Neural cell (in vitro differentiated cells): Measurements from ENCODE around the gene TTC9B. TPM values are rescaled to one million over a fixed set of nuclear protein-coding genes. Genes with fewer than 3 reads are reported as not detected.

Experiments used
- H2AFZ ChIP-seq: fragments of 200-600, 300-800 bp; sonication (generic), shearing (Covaris generic); 2 replicates; pipeline ENCODE4 v1.6.0; 2014; ENCODE audit warnings: low read depth, mild to moderate bottlenecking, antibody characterized with exemption, low read length, moderate library complexity
- H3F3A ChIP-seq: fragments of 200-600 bp; shearing (Covaris generic); 2 replicates; pipeline ENCODE4 v1.6.1; 2016; ENCODE audit warnings: mild to moderate bottlenecking, moderate library complexity, mixed read lengths, antibody characterized with exemption, low read length; ENCODE audit not compliant: insufficient read depth, poor library complexity, severe bottlenecking
- H3K27ac ChIP-seq: fragments of 200-600, 300-800 bp; sonication (generic), shearing (Covaris generic); 2 replicates; pipeline ENCODE4 v1.5.1; 2014; ENCODE audit warnings: mild to moderate bottlenecking, low read length, moderate library complexity
- H3K27me3 ChIP-seq: fragments of 300-800, 200-600 bp; sonication (generic), shearing (Covaris generic); 2 replicates; pipeline ENCODE4 v1.6.0; 2014; ENCODE audit warnings: mild to moderate bottlenecking, low read depth, low read length, moderate library complexity; ENCODE audit not compliant: insufficient read depth
- H3K36me3 ChIP-seq: fragments of 300-800, 200-600 bp; sonication (generic), shearing (Covaris generic); 2 replicates; pipeline ENCODE4 v1.5.1; 2014; ENCODE audit warnings: mild to moderate bottlenecking, antibody characterized with exemption, low read length, moderate library complexity; ENCODE audit not compliant: insufficient read depth
- H3K4me2 ChIP-seq: fragments of 300-800, 200-600 bp; sonication (generic), shearing (Covaris generic); 2 replicates; pipeline ENCODE4 v1.6.0; 2014; ENCODE audit warnings: mild to moderate bottlenecking, low read length
- H3K4me3 ChIP-seq: fragments of 300-800, 200-600 bp; sonication (generic), shearing (Covaris generic); 2 replicates; pipeline ENCODE4 v1.5.1; 2014; ENCODE audit warnings: mild to moderate bottlenecking, low read length, moderate library complexity
- H3K79me2 ChIP-seq: fragments of 200-600 bp; shearing (Covaris generic); replicated peaks from 2 replicates; pipeline ENCODE4 v1.6.0; 2014; ENCODE audit warnings: mild to moderate bottlenecking, low read length, moderate library complexity; ENCODE audit not compliant: insufficient read depth
- H3K9ac ChIP-seq: fragments of 300-800, 200-600 bp; sonication (generic), shearing (Covaris generic); 2 replicates; pipeline ENCODE4 v1.6.1; 2016; ENCODE audit warnings: mild to moderate bottlenecking, low read length, mixed read lengths
- H3K9me2 ChIP-seq: fragments of 200-600 bp; shearing (Covaris generic); 2 replicates; pipeline ENCODE4 v1.6.1; 2016; ENCODE audit warnings: mild to moderate bottlenecking, low read length, mixed read lengths; ENCODE audit not compliant: insufficient read depth
- H3K9me3 ChIP-seq: fragments of 200-600, 300-800 bp; sonication (generic), shearing (Covaris generic); 2 replicates; pipeline ENCODE4 v1.6.1; 2016; ENCODE audit warnings: mild to moderate bottlenecking, mixed run types, low read length, moderate library complexity, mixed read lengths
- H4K20me1 ChIP-seq: fragments of 200-600 bp; shearing (Covaris generic); 2 replicates; pipeline ENCODE4 v1.6.1; 2016; ENCODE audit warnings: mild to moderate bottlenecking, mixed run types; ENCODE audit not compliant: insufficient read depth
- CTCF ChIP-seq: fragments of 450-650 bp; IDR thresholded peaks from 2 replicates; pipeline ENCODE4 v1.5.1; 2014; ENCODE audit warnings: antibody characterized with exemption, mild to moderate bottlenecking, moderate library complexity; ENCODE audit not compliant: poor library complexity, severe bottlenecking
- EP300 ChIP-seq: fragments of 450-650 bp; conservative IDR thresholded peaks from 2 replicates; pipeline ENCODE4 v1.6.1; 2014; ENCODE audit warnings: antibody characterized with exemption, mild to moderate bottlenecking, moderate library complexity; ENCODE audit not compliant: poor library complexity, severe bottlenecking
- EZH2 ChIP-seq: fragments of 200-600, 300-800 bp; shearing (Covaris generic), sonication (generic); IDR thresholded peaks from 2 replicates; pipeline ENCODE4 v1.6.1; 2014; ENCODE audit warnings: antibody characterized with exemption, low read length, borderline replicate concordance, mild to moderate bottlenecking; ENCODE audit not compliant: insufficient read depth, poor library complexity, severe bottlenecking
- MXI1 ChIP-seq: fragments of 450-650 bp; conservative IDR thresholded peaks from 2 replicates; pipeline ENCODE4 v1.6.1; 2014; ENCODE audit warnings: antibody characterized with exemption, mild to moderate bottlenecking; ENCODE audit not compliant: poor library complexity, severe bottlenecking
- POLR2AphosphoS5 ChIP-seq: IDR thresholded peaks from 2 replicates; pipeline ENCODE4 v1.6.1; 2012
- RAD21 ChIP-seq: fragments of 450-650 bp; conservative IDR thresholded peaks from 2 replicates; pipeline ENCODE4 v1.6.1; 2014; ENCODE audit warnings: antibody characterized with exemption, mild to moderate bottlenecking, moderate library complexity
- REST ChIP-seq: IDR thresholded peaks from 2 replicates; pipeline ENCODE4 v1.6.1; 2012; ENCODE audit warnings: borderline replicate concordance
- SMC3 ChIP-seq: fragments of 450-650 bp; conservative IDR thresholded peaks from 2 replicates; pipeline ENCODE4 v1.6.1; 2014; ENCODE audit warnings: antibody characterized with exemption, mild to moderate bottlenecking, moderate library complexity; ENCODE audit not compliant: poor library complexity
- TAF1 ChIP-seq: IDR thresholded peaks from 2 replicates; pipeline ENCODE4 v1.6.1; 2012; ENCODE audit warnings: low read depth
- polyA plus RNA-seq: library from polyadenylated mRNA; depleted of rRNA; stranded (reverse); fragments of >200 nt; gene quantifications from 2 replicates; pipeline ENCODE4 v1.2.3, GENCODE V29; 2014

Gene TTC9B
- polyA plus RNA-seq, 1 donor from 2014 or later = 111 TPM

DNA sequence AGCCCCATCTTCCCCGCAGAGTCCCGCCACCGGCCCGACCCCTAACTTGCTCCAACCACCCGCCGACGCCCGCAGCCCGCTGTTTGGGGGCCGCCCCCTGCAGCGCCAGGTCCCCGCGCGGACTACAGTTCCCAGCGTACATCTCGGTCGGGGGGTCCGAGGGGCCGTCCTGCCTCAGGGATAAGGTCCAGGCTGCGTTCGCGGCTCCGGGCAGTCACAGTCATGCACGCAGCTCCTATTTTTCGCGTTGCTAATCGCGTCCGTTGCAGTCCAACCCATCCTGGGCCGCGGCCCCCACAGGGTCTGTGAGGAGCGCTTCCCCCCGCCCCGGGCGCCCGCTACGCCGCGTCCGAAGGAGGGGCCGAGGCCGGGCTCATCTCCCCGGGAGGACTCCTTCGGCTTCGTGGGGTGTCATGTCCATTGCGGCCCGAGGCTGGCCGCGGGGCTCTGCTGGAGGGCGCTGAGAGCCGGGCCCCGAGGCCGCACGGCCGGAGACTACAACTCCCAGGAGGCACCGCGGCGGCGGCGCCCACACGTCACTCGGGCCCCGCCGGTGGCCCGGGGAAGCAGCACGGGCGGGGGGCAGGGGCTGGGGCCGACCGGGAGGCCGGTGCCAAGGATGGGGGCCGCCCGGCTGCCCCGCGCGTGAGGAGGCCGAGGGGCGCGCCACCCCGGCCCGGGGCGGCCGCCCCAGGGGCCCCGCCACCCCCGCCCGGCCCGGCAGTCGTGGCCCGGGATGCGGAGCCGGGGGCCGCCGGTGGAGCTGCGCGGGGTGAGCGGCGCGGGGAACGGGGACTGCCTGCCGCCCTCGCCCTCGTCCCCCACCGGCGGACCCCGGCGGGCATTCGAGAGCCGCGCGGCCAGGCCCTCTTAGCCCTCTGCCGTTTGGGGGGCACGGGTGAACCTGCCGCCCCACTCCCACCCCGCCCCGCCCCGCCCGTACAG is 27.0 kb downstream of the TTC9B start, which contains the start of gene MAP3K10:
Gene MAP3K10, plus strand, starts transcription at position 536 of the 945 bp plus-strand sequence. CDS start 606 bp downstream, outside the sequence.
- H3K9me2 ChIP-seq = no peaks in the 10 kb centered on the region
- peaks cover 7% of the 10 kb centered on the region for H3K79me2 ChIP-seq
- no peaks in the 10 kb centered on the region for H3K36me3 ChIP-seq
- H3K27me3 ChIP-seq = no peaks in the 10 kb centered on the region
- H3K4me2 ChIP-seq = peak within 1 kb of the TSS; percentile 41
- H3K4me3 ChIP-seq = peak within 1 kb of the TSS; percentile 91
- peak within 1 kb of the TSS; percentile 77 for H3K27ac ChIP-seq
- H3K9me3 ChIP-seq = no peaks in the 10 kb centered on the region
- H3F3A ChIP-seq = no peaks in the 10 kb centered on the region
- H4K20me1 ChIP-seq = no peaks in the 10 kb centered on the region
- TF ChIP-seq POLR2AphosphoS5 (peak; percentile 29), EP300 (peak; percentile 22), REST (no peak), RAD21 (no peak), MXI1 (no peak), EZH2 (no peak), SMC3 (no peak), TAF1 (peak; percentile 44), CTCF (no peak)
- peak within 1 kb of the TSS; percentile 99 for H2AFZ ChIP-seq
- H3K9ac ChIP-seq = peak within 1 kb of the TSS; percentile 96

- no peaks in the 10 kb centered on the region for H4K20me1 ChIP-seq
- H3K79me2 ChIP-seq = no peaks in the 10 kb centered on the region
Measured at GRCh38 chr19:40184273-40184672, 33.9 kb downstream of the TTC9B start.

More at GRCh38 chr19:40184273-40184672, 33.9 kb downstream of the TTC9B start:
- H3K27ac ChIP-seq = no peak overlapping the region
- H3K9me3 ChIP-seq = no peaks in the 10 kb centered on the region
- H3K9me2 ChIP-seq = no peaks in the 10 kb centered on the region
- no peak overlapping the region for H3K9ac ChIP-seq
- H3K36me3 ChIP-seq = no peaks in the 10 kb centered on the region
- H2AFZ ChIP-seq = no peak overlapping the region
- no peak overlapping the region for H3K4me2 ChIP-seq
- no peak overlapping the region for H3K4me3 ChIP-seq
- no peaks in the 10 kb centered on the region for H3K27me3 ChIP-seq
- no peaks in the 10 kb centered on the region for H3F3A ChIP-seq
- no peak for TF ChIP-seq REST
- TF ChIP-seq EZH2 = no peak
- no peak for TF ChIP-seq MXI1
- no peak for TF ChIP-seq CTCF
- no peak for TF ChIP-seq SMC3
